ENCODE data around the gene DISP2. TPM values are rescaled to one million over a fixed set of nuclear protein-coding genes. Genes with fewer than 3 reads are reported as not detected.
A peak's percentile ranks its signal among the peaks of the same experiment; 100 is the strongest.

Gene DISP2
- total RNA-seq = 0.69 TPM
- 0.04 TPM for polyA plus RNA-seq (ENCODE audit: insufficient read depth, low read depth, low replicate concordance)
- long read RNA-seq, donor 1 = 0 reads
- long read RNA-seq, donor 2 = 0 reads
- long read RNA-seq, donor 3 = 0 reads
- long read RNA-seq, donor 4 = 0 reads
- long read RNA-seq, donor 5 = 0 reads
- long read RNA-seq, donor 6 = 0 reads
- long read RNA-seq, donor 7, partial matches to known transcripts = 0 of 1 reads
- long read RNA-seq, donor 7, other reads (novel, unspliced or antisense) = 1 of 1 reads
- long read RNA-seq, donor 8 = 0 reads
- long read RNA-seq, donor 9 = 0 reads
- long read RNA-seq, donor 10 = 0 reads

DNA sequence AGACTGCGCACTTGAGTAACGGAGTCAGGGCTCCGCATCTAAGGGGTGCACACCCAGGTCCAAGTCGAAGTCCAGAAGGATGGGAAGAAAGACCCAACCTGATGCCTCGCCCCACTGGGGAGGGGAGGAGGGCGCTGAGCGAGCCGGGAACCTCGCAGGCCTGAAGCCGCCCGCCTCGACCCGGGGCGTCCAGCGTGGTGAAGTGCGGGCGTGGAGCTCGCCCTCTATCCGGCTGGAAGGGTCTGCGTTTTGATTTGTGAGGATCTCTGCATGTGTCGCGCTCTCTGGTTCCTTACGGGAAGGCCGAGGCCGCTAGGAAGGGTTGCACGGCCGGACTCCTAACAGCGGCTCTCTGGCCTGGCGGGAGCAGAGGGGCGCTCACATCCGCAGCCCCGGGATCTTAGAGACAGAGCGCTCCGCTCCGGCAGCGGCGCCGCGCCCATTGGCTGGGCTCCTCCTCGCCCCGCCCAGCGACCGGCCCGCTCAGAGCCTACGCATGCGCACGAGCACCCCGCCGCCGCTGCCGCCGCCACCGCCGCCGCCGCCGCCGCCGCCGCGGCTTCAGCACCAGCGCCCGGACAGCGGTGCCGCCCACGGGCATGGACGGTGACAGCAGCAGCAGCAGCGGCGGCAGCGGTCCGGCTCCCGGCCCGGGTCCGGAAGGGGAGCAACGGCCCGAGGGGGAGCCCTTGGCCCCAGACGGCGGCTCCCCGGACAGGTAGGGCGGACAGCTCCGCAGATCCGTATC is at the start of gene DISP2:
Gene DISP2, plus strand, starts transcription at position 497 of the 748 bp plus-strand sequence. Its CDS starts 103 bp downstream, at position 600.
- no peaks in the 10 kb centered on the region for H3K36me3 ChIP-seq (ENCODE audit: control insufficient read depth in 2 of 3, insufficient read depth in 3 of 3, low read length in 3 of 3)
- H3K27me3 ChIP-seq (ENCODE audit: control insufficient read depth, insufficient read depth, low read length) = no peaks in the 10 kb centered on the region
- peak within 1 kb of the TSS in 2 of 3 donors; percentile 55 to 61 for H3K4me3 ChIP-seq (ENCODE audit: low read length in 3 of 3)
- H3K4me1 ChIP-seq (ENCODE audit: control insufficient read depth in 2 of 3, insufficient read depth in 2 of 3, low read depth in 1 of 3, low read length in 3 of 3) = peaks cover 0 to 13% (median 0%) of the 10 kb centered on the region in 3 donors
- H3K9me3 ChIP-seq (ENCODE audit: control insufficient read depth in 2 of 3, insufficient read depth in 1 of 3, low read length in 3 of 3) = no peaks in the 10 kb centered on the region
- H3K9ac ChIP-seq (ENCODE audit: low read length in 3 of 3) = peak within 1 kb of the TSS in 1 of 3 donors; percentile 12
- no peak for FAIRE-seq
- intact Hi-C loops (cut with DNase I) = no loop called here
- H3K27ac ChIP-seq (ENCODE audit: low read depth in 2 of 2, low read length in 2 of 2) = no peak within 1 kb of the TSS
- TF ChIP-seq, protein P1, sequence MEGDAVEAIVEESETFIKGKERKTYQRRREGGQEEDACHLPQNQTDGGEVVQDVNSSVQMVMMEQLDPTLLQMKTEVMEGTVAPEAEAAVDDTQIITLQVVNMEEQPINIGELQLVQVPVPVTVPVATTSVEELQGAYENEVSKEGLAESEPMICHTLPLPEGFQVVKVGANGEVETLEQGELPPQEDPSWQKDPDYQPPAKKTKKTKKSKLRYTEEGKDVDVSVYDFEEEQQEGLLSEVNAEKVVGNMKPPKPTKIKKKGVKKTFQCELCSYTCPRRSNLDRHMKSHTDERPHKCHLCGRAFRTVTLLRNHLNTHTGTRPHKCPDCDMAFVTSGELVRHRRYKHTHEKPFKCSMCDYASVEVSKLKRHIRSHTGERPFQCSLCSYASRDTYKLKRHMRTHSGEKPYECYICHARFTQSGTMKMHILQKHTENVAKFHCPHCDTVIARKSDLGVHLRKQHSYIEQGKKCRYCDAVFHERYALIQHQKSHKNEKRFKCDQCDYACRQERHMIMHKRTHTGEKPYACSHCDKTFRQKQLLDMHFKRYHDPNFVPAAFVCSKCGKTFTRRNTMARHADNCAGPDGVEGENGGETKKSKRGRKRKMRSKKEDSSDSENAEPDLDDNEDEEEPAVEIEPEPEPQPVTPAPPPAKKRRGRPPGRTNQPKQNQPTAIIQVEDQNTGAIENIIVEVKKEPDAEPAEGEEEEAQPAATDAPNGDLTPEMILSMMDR (IDR thresholded peaks at IDR 0.05; ENCODE audit: borderline replicate concordance, extremely low read depth, insufficient read depth) = no peak
- DNase-seq = peak; percentile 91 to 95 (median 93)

DNA sequence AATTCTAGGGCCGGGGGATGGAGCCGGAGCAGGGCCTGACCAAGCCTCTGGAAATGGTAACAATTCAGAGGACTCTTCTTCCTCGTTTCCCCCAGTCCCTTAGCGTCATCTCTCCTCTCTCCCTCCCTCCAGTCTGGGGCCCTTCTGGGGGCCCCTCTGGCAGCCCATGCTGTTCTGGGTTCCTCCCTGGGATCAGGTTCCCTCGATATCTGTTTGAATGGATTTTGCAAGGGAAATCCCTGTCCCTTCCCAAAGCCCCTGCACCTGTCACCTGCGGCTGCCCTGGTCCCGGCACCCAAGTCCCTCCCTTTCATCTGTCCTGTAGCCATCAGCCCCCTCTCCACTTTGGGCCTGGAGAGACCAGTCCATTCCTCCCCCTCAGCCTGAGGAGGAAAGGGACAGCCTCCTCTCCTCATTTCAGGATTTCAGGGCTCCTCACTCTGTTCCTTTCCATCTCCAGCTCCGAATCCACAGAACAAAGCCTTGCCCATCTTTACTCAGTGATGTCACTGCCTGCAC is 48.6 kb upstream of the DISP2 start:
- FAIRE-seq = no peak
- Histone ChIP-seq H3K27me3 (ENCODE audit: control insufficient read depth, insufficient read depth, low read length) (no peaks in the 10 kb centered on the region), H3K36me3 (ENCODE audit: control insufficient read depth in 2 of 3, insufficient read depth in 3 of 3, low read length in 3 of 3) (no peaks in the 10 kb centered on the region), H3K4me1 (ENCODE audit: control insufficient read depth in 2 of 3, insufficient read depth in 2 of 3, low read depth in 1 of 3, low read length in 3 of 3) (peaks cover 0 to 3% (median 0%) of the 10 kb centered on the region in 3 donors), H3K4me3 (ENCODE audit: low read length in 3 of 3) (no peak overlapping the region), H3K9me3 (ENCODE audit: control insufficient read depth in 2 of 3, insufficient read depth in 1 of 3, low read length in 3 of 3) (no peaks in the 10 kb centered on the region), H3K27ac (ENCODE audit: low read depth in 2 of 2, low read length in 2 of 2) (no peak overlapping the region), H3K9ac (ENCODE audit: low read length in 3 of 3) (no peak overlapping the region)
- TF ChIP-seq, protein P1 (IDR thresholded peaks at IDR 0.05; ENCODE audit: borderline replicate concordance, extremely low read depth, insufficient read depth) = no peak
- intact Hi-C loops (cut with DNase I) = no loop called here
- no peak for DNase-seq

DNA sequence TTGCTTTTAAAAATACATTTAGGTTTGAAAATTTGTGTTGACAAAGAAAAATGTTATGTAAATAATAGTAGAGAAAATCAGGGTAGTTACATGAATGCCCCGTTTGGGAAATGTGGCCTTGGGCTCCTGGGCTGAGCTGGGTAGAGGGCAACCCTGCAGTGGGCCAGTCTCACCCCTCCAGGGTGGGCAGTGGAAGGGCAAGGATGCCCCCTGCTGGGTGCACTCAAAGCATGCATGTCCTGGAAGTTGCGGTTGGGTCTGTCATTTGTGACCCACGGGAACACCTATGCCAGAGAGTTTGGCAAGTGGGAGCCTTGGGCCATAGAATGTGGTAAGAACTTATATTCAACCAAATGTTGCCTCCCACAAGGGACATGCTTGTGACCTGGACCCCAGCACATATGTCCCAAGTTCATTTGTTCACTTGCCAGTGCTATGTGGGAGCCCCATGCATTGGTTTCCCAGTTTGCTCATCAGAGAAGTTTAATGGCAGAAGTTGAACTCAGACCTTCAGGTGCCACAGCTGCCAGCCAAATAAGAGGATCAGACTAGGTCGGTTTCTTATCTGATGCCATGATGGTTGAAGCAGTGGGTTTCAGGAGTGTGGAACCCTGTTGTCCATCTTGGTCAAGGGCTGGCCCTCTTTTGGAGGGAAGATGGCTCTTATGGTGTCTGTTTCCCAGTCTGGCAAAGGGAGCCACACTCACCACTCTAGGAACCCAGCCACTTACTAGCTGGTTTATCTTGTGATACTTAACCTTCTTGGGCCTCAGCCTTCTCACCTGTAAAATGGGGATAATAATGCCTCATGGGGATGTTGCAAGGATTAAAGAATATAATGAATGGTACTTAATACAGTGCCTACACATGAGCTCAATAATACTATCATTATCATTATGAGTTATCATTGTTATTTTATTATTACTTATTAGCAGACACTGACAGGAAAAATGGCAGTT is 47.7 kb upstream of the DISP2 start:
- no peaks in the 10 kb centered on the region for H3K9me3 ChIP-seq (ENCODE audit: control insufficient read depth in 2 of 3, insufficient read depth in 1 of 3, low read length in 3 of 3)
- DNase-seq (peak; percentile 61 to 80 (median 71)), FAIRE-seq (no peak)
- intact Hi-C loops (cut with DNase I) = no loop called here
- TF ChIP-seq, protein P1 (IDR thresholded peaks at IDR 0.05; ENCODE audit: borderline replicate concordance, extremely low read depth, insufficient read depth) = peak; percentile 74
- H3K4me3 ChIP-seq (ENCODE audit: low read length in 3 of 3) = no peak overlapping the region
- H3K36me3 ChIP-seq (ENCODE audit: control insufficient read depth in 2 of 3, insufficient read depth in 3 of 3, low read length in 3 of 3) = no peaks in the 10 kb centered on the region
- no peak overlapping the region for H3K9ac ChIP-seq (ENCODE audit: low read length in 3 of 3)
- peaks cover 0 to 3% (median 0%) of the 10 kb centered on the region in 3 donors for H3K4me1 ChIP-seq (ENCODE audit: control insufficient read depth in 2 of 3, insufficient read depth in 2 of 3, low read depth in 1 of 3, low read length in 3 of 3)
- no peaks in the 10 kb centered on the region for H3K27me3 ChIP-seq (ENCODE audit: control insufficient read depth, insufficient read depth, low read length)
- no peak overlapping the region for H3K27ac ChIP-seq (ENCODE audit: low read depth in 2 of 2, low read length in 2 of 2)
